HG03045 (cell line): Measurements from ENCODE around the gene PTPRG.

Source experiments
- ATAC-seq: cut with Tn5 transposase; IDR thresholded peaks from one replicate; pipeline ENCODE4 v1.9.1; 2021; ENCODE audit warnings: mild to moderate bottlenecking, moderate library complexity; ENCODE audit not compliant: unreplicated experiment

Gene PTPRG

DNA sequence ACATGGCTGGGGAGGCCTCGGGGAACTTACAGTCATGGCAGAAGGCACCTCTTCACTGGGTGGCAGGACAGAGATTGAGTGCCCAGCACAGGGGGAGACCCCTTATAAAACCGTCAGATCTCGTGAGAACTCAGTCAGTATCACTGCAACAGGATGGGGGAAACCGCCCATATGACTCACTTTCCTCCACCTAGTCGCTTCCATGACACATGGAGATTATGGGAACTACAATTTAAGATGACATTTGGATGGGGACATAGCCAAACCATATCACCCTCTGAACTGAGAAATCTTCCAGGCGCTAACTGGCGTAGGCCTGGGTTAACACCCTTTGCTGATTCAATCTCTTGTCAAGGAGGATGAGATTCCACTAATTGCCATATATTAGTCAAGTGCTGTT, 419.7 kb downstream of the PTPRG start:
- ATAC-seq, result no peak

DNA sequence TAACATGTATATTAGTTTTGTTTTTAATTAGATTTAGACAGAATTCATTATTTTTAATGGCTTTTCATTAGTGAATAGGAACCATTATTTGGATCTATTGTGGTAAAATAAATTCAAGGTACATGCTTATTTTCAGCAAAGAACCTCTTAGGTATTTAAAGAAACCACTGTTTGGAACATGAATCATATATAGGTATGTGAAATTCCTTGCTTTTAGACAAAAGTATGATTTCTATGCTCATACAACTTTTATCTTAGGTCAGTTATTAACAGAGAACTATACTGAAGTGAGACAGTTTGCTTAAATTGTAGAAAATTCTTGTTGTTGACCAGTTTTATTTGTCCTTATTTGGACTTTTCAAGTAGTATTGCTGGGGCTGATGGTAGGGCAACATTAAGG, 422.1 kb downstream of the PTPRG start:
- no peak for ATAC-seq

- ATAC-seq, result no peak
Observed at GRCh38 chr3:61985020-61985419, 423.6 kb downstream of the PTPRG start.

GRCh38 chr3:61986473-61986872, 425.1 kb downstream of the PTPRG start:
- ATAC-seq, result no peak

DNA sequence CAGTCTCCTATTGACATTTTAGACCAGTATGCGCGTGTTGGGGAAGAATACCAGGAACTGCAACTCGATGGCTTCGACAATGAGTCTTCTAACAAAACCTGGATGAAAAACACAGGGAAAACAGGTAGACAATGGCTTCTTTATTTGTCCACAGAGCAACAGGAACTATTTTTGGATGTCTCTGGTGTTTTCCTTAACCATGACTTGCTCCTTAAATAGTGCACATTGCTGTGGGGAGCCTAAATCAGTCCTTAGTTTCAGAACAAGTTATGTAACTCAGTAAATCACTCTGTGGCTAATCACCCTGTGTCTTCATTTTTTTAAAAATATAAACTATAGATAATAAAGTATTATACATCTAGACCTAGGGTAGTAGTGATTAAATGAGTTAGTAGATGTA, 428.3 kb downstream of the PTPRG start:
- no peak for ATAC-seq

- ATAC-seq, result no peak
Observed at GRCh38 chr3:61990327-61991027, 429.1 kb downstream of the PTPRG start.

DNA sequence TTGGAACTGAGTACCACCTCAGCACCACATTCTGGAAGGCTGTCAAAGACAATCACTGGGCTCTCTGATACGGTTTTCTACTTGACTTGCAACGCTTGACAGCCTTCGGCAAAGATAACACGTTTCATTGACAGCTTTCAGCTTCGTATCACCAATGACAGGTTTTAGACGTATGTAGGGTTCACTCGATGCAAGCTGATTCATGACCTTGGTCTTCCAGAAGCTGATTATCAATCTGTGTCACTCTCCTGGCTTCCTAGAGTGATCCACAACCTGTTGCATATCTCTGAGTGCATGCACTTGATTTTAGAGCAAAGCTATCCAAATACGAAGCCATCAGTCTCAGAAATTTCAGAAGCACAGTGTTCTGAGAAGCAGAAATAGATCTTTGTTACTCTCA, 430.3 kb downstream of the PTPRG start:
- no peak for ATAC-seq

DNA sequence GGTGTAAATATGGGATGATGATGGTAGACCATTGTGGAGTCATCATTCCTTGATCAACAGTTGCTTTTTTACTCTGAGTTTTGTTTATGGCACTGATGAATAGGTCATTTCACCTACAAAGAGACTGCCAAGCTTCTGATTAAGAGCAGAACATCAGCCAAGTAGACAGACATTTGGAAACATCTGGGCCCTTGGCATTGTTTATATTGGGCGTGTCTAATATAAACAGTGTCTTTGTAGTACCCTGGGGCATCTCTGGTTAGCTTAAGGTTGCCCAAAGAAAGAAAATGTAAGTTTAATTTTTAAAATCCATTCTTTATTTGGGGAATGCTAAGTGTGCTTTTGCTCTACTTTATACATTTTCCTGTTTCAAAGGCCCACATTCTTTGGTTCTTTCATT, 435.0 kb downstream of the PTPRG start:
- no peak for ATAC-seq

- no peak for ATAC-seq
Observed at GRCh38 chr3:61997101-61997500, 435.7 kb downstream of the PTPRG start.

DNA sequence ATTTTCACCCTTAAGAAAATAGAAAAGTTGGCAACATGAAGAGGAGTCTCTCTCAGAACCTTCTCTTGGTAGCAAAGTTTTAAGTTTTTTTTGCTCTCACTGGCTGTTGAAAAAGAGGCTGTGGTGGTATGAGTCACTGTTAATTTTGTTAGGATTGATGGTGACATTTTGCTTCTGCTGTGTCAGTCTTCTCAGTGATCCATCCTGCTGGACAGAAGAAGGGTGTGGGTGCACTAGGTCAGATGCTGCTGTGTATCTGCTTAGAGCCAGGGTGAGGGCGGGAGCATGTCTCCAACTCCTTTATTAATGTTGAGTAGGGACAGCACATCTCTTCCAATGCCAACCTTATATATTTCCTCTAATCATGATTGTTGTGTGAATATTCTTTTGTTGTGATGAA, 442.5 kb downstream of the PTPRG start:
- ATAC-seq, result no peak

DNA sequence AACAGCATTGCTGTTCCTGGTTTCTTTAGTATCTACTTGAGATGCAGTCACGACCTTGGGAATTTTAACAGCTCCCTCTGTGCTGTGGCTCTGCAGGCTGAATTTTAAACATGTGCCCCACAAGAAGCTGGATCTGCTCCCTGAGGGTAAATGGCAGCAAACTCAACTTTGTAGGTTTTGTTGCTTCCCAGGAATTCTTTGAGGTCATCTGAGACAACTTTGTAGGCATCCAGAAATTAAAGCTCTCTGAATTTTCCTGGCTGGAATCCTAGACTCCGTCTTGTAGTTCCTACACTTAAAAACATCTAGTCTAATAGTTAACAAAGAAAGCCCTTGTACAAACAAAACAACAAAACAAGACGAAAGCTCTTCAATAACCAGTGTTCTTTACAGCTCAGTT, 445.7 kb downstream of the PTPRG start:
- ATAC-seq, result no peak

- no peak for ATAC-seq
Observed at GRCh38 chr3:62010989-62011388, 449.6 kb downstream of the PTPRG start.

GRCh38 chr3:62011666-62012065, 450.3 kb downstream of the PTPRG start:
- no peak for ATAC-seq

DNA sequence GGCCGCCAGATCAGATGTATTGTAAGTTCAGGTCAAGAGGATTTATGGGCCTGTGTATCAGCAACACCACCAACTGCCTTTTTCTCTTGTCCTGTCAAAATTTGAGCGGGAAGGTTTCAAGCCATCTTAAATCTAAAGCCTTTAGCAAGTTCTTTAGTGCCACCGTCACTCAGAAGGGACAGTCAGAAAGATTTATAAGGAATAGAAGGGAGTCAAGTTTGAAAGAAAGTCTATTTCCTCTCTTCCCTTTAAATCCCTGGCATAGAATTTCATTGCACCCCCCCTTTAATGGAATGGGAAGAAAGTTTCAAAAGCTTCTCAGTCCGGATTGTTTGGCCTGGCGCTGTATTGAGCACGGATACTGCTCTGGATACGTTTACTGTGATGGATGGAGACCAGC, 452.6 kb downstream of the PTPRG start:
- ATAC-seq, result no peak

DNA sequence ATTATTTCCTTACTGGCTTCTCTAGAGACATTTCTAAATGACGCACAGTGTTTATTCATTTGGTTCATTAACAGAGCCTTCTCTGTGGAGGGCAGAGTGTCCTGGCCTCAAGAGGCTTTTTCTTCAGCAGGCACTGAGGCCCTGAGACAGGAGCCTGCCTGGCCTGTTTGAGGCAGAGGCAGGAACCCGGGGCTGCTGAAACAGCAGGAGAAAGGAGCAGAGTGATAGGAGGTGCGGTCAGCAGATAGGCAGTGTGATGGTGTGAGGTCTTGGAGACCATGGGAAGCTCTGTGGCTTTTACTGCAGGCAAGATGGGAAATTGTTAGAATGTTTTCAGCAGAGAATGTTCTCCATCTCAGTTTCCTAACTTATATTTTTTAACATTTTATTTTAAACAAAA, 453.7 kb downstream of the PTPRG start:
- ATAC-seq, result no peak

DNA sequence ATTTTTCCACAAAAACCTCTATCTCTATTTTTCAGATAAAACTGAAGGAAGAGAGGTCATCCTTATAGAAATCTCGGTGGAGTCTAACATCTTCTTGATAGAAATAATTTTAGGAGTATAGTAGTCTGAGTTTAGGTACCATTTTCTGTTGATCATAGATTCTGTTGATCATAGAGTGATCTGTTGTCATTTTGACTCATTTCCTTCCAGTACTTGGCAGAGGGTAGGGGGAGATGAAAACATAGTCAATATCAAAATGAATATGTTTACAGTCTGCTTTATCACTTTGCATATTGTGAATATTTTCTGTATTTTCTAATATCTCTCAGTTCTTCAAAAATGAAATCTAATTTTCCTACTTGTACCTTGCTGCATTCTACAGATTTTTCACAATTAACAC, 458.5 kb downstream of the PTPRG start:
- ATAC-seq, result no peak

- ATAC-seq, result no peak
Observed at GRCh38 chr3:62020706-62021105, 459.3 kb downstream of the PTPRG start.

DNA sequence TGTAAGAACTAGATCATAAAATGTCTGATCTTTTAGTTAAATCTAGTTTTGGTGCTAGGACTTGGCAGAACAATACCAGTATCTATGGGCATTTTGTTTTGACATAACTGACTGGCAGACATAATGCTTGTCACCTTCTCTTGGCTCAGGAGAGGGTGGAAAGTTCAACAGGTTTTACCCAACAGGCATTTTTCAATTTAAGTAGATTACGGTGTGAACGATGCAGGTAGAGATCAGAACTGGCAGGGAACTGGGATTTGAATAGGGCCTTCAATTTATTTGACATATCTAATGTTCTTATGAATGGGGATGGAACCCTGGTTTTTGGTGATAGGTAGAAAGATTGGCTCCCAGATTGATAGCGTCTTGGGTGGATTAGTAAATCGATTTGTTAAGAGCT, 460.9 kb downstream of the PTPRG start:
- ATAC-seq, result no peak

DNA sequence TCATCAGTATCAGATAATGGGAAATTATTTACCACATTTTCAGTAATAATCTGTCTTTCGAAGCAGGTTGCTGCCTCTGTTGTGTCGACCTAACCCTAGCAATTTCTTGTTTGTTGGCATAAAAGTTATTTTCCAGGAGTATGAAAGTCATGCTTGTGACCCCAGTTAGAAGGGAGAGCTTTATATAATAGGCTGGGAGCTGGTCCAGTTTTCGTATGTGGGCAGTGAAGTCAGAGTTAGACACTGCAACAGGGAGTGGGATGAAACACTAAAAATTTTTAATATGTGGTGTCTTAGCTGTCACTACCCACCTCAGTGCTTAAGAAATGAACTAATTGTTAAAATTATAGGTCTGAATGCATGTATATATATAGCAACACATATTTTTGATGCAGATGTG, 463.5 kb downstream of the PTPRG start:
- no peak for ATAC-seq

GRCh38 chr3:62025913-62026312, 464.5 kb downstream of the PTPRG start:
- ATAC-seq, result no peak

GRCh38 chr3:62027241-62027640, 465.9 kb downstream of the PTPRG start:
- ATAC-seq, result no peak

DNA sequence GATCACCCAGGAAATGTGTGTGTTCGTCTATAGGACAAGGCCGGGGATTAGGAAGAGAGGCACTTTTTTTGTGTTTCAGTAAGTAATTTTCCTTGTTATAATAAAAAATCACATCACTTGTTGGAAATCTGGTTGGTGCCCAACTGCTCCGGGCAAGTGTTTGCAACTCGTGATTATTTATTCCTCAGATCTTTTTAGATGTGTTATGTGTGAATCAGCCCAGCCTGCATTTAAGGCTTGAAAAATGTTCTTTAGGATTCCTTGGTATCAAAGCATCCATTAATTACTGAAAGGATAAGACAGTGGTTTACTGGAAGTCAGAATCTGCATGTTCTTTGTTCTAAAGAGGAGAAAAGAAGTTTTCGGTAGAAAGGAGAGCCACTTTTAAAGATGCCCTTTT, 466.4 kb downstream of the PTPRG start:
- no peak for ATAC-seq

DNA sequence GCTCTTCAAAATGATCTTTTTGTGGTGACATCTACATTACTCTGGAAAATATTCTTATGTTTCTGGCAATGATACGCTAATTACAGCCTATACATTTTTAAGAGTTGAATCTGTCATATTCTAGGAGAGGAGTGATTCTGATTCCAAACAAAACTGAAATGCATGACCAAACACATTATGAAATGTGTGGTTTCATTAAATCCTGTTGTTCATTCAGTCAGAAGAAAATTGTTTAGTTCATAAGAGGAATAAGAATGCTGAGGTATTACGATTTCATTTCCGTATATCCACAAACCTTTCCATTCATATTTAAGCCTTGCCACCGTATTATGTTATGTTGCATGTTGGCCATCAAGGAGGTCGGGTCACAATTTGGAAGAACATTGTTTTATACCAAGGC, 466.9 kb downstream of the PTPRG start:
- no peak for ATAC-seq
